H9 (cell line): ENCODE results near the gene ARHGEF1. TPM values are rescaled to one million over a fixed set of nuclear protein-coding genes. Genes with fewer than 3 reads are reported as not detected.

Experiments used
- DNase-seq: peaks from one replicate; pipeline ENCODE4 v3.0.0-alpha.2; 2017
- H2AFZ ChIP-seq: one replicate; pipeline ENCODE4 v1.6.1; 2013; ENCODE audit warnings: mild to moderate bottlenecking, low read length, control low read depth, moderate library complexity
- H2AK5ac ChIP-seq: 2 replicates; pipeline ENCODE4 v1.6.1; 2013; ENCODE audit warnings: low read length, control low read depth, mixed read lengths; ENCODE audit not compliant: insufficient read length
- H2BK120ac ChIP-seq: one replicate; pipeline ENCODE4 v1.6.1; 2013; ENCODE audit warnings: low read depth, mild to moderate bottlenecking, low read length, control low read depth, inconsistent platforms; ENCODE audit not compliant: poor library complexity, severe bottlenecking
- H2BK12ac ChIP-seq: 2 replicates; pipeline ENCODE4 v1.6.1; 2013; ENCODE audit warnings: low read length, control low read depth, mixed read lengths, low read depth; ENCODE audit not compliant: insufficient read length
- H2BK15ac ChIP-seq: 2 replicates; pipeline ENCODE4 v1.6.1; 2013; ENCODE audit warnings: low read depth, low read length, control low read depth
- H2BK20ac ChIP-seq: one replicate; pipeline ENCODE4 v1.6.1; 2013; ENCODE audit warnings: low read depth, mild to moderate bottlenecking, low read length, control low read depth, inconsistent platforms; ENCODE audit not compliant: poor library complexity, severe bottlenecking
- H2BK5ac ChIP-seq: 2 replicates; pipeline ENCODE4 v1.6.1; 2013; ENCODE audit warnings: low read length, control low read depth, mixed read lengths; ENCODE audit not compliant: insufficient read length
- H3K14ac ChIP-seq: 2 replicates; pipeline ENCODE4 v1.6.1; 2013; ENCODE audit warnings: low read length, control low read depth; ENCODE audit not compliant: insufficient read depth
- H3K18ac ChIP-seq: 2 replicates; pipeline ENCODE4 v1.6.1; 2013; ENCODE audit warnings: low read depth, mild to moderate bottlenecking, mixed read lengths, low read length, control low read depth; ENCODE audit not compliant: insufficient read length
- H3K23ac ChIP-seq: 2 replicates; pipeline ENCODE4 v1.6.1; 2013; ENCODE audit warnings: low read length, control low read depth, mixed read lengths, low read depth; ENCODE audit not compliant: insufficient read length
- H3K23me2 ChIP-seq: 2 replicates; pipeline ENCODE4 v1.6.1; 2013; ENCODE audit warnings: low read depth, mild to moderate bottlenecking, mixed read lengths, low read length, control low read depth; ENCODE audit not compliant: insufficient read length, poor library complexity, severe bottlenecking
- H3K27ac ChIP-seq: 2 replicates; pipeline ENCODE4 v1.5.1; 2013; ENCODE audit warnings: low read length, control low read depth, mixed read lengths, low read depth; ENCODE audit not compliant: insufficient read length
- H3K27me3 ChIP-seq: 2 replicates; pipeline ENCODE4 v1.6.1; 2013; ENCODE audit warnings: low read length, control low read depth, inconsistent platforms; ENCODE audit not compliant: insufficient read depth
- H3K4ac ChIP-seq: 2 replicates; pipeline ENCODE4 v1.6.1; 2013; ENCODE audit warnings: low read depth, mild to moderate bottlenecking, control low read depth, inconsistent platforms, low read length, moderate library complexity
- H3K4me1 ChIP-seq: 2 replicates; pipeline ENCODE4 v1.6.1; 2013; ENCODE audit warnings: low read length, control low read depth, inconsistent platforms; ENCODE audit not compliant: insufficient read depth
- H3K4me2 ChIP-seq: 2 replicates; pipeline ENCODE4 v1.6.1; 2013; ENCODE audit warnings: low read length, control low read depth, mixed read lengths; ENCODE audit not compliant: insufficient read length, insufficient read depth
- H3K56ac ChIP-seq: 2 replicates; pipeline ENCODE4 v1.6.1; 2013; ENCODE audit warnings: low read depth, mild to moderate bottlenecking, mixed read lengths, low read length, control low read depth; ENCODE audit not compliant: insufficient read length
- H3K79me1 ChIP-seq: 2 replicates; pipeline ENCODE4 v1.6.1; 2013; ENCODE audit warnings: low read depth, mild to moderate bottlenecking, moderate library complexity, low read length, control low read depth, inconsistent platforms; ENCODE audit not compliant: insufficient read depth, poor library complexity, severe bottlenecking
- H3K79me2 ChIP-seq: 2 replicates; pipeline ENCODE4 v1.6.1; 2013; ENCODE audit warnings: low read length, control low read depth, inconsistent platforms; ENCODE audit not compliant: insufficient read depth
- H3K9ac ChIP-seq: 2 replicates; pipeline ENCODE4 v1.6.1; 2013; ENCODE audit warnings: low read length, control low read depth, mixed read lengths; ENCODE audit not compliant: insufficient read length; ENCODE audit errors: extremely low read depth
- H3K9me3 ChIP-seq: one replicate; pipeline ENCODE4 v1.6.1; 2013; ENCODE audit warnings: low read depth, low read length, inconsistent platforms; ENCODE audit not compliant: control insufficient read depth
- H3T11ph ChIP-seq: one replicate; pipeline ENCODE4 v1.6.1; 2013; ENCODE audit warnings: mild to moderate bottlenecking, low read length, control low read depth, inconsistent platforms
- H4K20me1 ChIP-seq: one replicate; pipeline ENCODE4 v1.6.1; 2013; ENCODE audit not compliant: control insufficient read depth, insufficient read length, insufficient read depth
- H4K5ac ChIP-seq: 2 replicates; pipeline ENCODE4 v1.6.1; 2013; ENCODE audit warnings: low read depth, mild to moderate bottlenecking, mixed read lengths, low read length, control low read depth; ENCODE audit not compliant: insufficient read length
- H4K8ac ChIP-seq: replicated peaks from 2 replicates; pipeline ENCODE4 v1.6.1; 2013; ENCODE audit warnings: low read length, control low read depth, mixed read lengths, low read depth; ENCODE audit not compliant: insufficient read length
- H4K91ac ChIP-seq: 2 replicates; pipeline ENCODE4 v1.6.1; 2013; ENCODE audit warnings: low read depth, mild to moderate bottlenecking, moderate library complexity, mixed read lengths, low read length, control low read depth; ENCODE audit not compliant: insufficient read length
- H3K27ac Mint-ChIP-seq, 3 experiments: 2 replicates in 2 of 3; 3 replicates in 1 of 3; pipeline ENCODE4 v1.8.0; 2020 to 2021; ENCODE audit warnings: mixed read lengths in 3 of 3, mild to moderate bottlenecking in 1 of 3, moderate library complexity in 1 of 3
- H3K27me3 Mint-ChIP-seq: 2 replicates; pipeline ENCODE4 v1.8.0; 2021; ENCODE audit warnings: low read depth, mild to moderate bottlenecking, moderate library complexity, mixed read lengths
- H3K36me3 Mint-ChIP-seq, 3 experiments: 2 replicates in 2 of 3; 3 replicates in 1 of 3; pipeline ENCODE4 v1.8.0; 2020 to 2021; ENCODE audit warnings: low read depth in 3 of 3, mixed read lengths in 3 of 3; ENCODE audit not compliant: insufficient read depth in 1 of 3
- H3K4me1 Mint-ChIP-seq, 2 experiments: 2 replicates each; pipeline ENCODE4 v1.8.0; 2020; ENCODE audit warnings: mixed read lengths in 2 of 2
- H3K4me3 Mint-ChIP-seq, 2 experiments: 2 replicates in 1 of 2; 3 replicates in 1 of 2; pipeline ENCODE4 v1.8.0; 2020 to 2021; ENCODE audit warnings: mild to moderate bottlenecking in 2 of 2, mixed read lengths in 2 of 2, moderate library complexity in 1 of 2
- H3K9me3 Mint-ChIP-seq, 2 experiments: 2 replicates in 1 of 2; 3 replicates in 1 of 2; pipeline ENCODE4 v1.8.0; 2020; ENCODE audit warnings: mild to moderate bottlenecking in 2 of 2, mixed read lengths in 2 of 2, moderate library complexity in 1 of 2
- CTCF ChIP-seq: fragments of 200-600 bp; sonication (generic); conservative IDR thresholded peaks from 3 replicates; pipeline ENCODE4 v1.8.0; 2021; ENCODE audit warnings: antibody characterized with exemption, mild to moderate bottlenecking
- WGBS: extraction: QIAGEN DNeasy Blood & Tissue Kit; methylation state at CpG from one replicate; pipeline ENCODE4 v1.1.7; 2013; ENCODE audit warnings: missing lambda C conversion rate, low lambda C conversion rate, mixed read lengths; ENCODE audit not compliant: insufficient read length; ENCODE audit errors: extremely low coverage; 5-methylcytosine and 5-hydroxymethylcytosine counted together
- total RNA-seq: library from RNA; stranded (reverse); gene quantifications from 2 replicates; pipeline ENCODE4 v1.2.1, GENCODE V29; 2021

Gene ARHGEF1
- total RNA-seq, 1 experiment from 2014 or later, result 50.3 TPM

DNA sequence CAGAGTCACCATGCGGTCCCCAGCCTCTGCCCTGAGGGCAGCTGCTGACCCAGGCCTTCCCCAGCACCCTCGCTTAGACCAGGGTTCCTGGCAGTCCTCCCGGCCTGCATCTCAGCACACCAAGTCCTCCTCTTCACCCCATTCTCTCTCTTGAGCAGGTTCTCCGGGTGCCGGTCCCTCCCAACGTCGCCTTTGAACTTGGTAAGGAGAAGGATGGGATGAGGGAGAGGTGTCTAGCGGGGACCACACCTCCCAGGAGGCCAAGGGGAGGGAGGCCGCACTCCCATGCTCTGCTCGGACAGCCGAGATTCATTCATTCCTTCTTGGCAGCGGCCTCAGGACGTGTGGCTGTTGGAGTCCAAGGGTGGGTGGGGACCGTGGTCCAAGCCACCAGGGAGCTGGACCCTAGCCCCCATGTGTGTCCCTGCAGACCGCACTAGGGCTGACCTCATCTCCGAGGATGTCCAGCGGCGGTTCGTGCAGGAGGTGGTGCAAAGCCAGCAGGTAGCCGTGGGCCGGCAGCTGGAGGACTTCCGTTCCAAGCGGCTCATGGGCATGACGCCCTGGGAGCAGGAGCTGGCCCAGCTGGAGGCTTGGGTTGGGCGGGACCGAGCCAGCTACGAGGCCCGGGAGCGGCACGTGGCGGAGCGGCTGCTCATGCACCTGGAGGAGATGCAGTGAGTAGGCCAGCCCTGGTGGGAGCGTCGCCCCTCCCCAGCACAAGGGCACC is 9.4 kb downstream of the ARHGEF1 start:
- Histone ChIP-seq H3K9ac (no peak overlapping the region), H3K56ac (no peak overlapping the region), H3K27me3 (no peaks in the 10 kb centered on the region), H3K23me2 (no peaks in the 10 kb centered on the region), H2AFZ (no peak overlapping the region), H3K18ac (no peak overlapping the region), H3K27ac (no peak overlapping the region), H3K23ac (no peak overlapping the region), H3K79me2 (0 out of 2 replicates have a peak, but pooled peaks cover 2% of the 10 kb centered on the region), H4K20me1 (no peaks in the 10 kb centered on the region), H3K4me1 (peaks cover under 1% of the 10 kb centered on the region; the same call in 1 of the 2 replicates), H3K4ac (no peak overlapping the region), H4K8ac (no peak overlapping the region), H2BK12ac (no peak overlapping the region), H4K91ac (no peak overlapping the region), H3K79me1 (no peaks in the 10 kb centered on the region), H4K5ac (no peak overlapping the region), H3K14ac (no peak overlapping the region), H2BK15ac (no peak overlapping the region), H2AK5ac (no peak overlapping the region), H2BK5ac (no peak overlapping the region), H2BK20ac (no peak overlapping the region), H3T11ph (no peak overlapping the region), H2BK120ac (no peak overlapping the region), H3K4me2 (no peak overlapping the region), H3K9me3 (no peaks in the 10 kb centered on the region)
- Mint-ChIP-seq H3K27ac (no peak overlapping the region), H3K27me3 (no peaks in the 10 kb centered on the region; the same call in 1 of the 2 replicates), H3K4me3 (no peak overlapping the region), H3K4me1 (peaks cover 9 to 39% of the 10 kb centered on the region in 2 experiments), H3K36me3 (peaks cover 4 to 32% (median 11%) of the 10 kb centered on the region in 3 experiments; a peak in 5 of 7 replicates), H3K9me3 (no peaks in the 10 kb centered on the region)
- no peak for TF ChIP-seq CTCF
- no CpG with 5 or more reads among the region's 34 CpGs for WGBS
- DNase-seq, result no peak
